Measurements from ENCODE around the gene BCAT1. TPM values are rescaled to one million over a fixed set of nuclear protein-coding genes. Genes with fewer than 3 reads are reported as not detected.

Gene BCAT1
- total RNA-seq, 1 donor: 453 TPM

- H3K4me3 ChIP-seq (ENCODE audit: low read depth, low read length): no peak overlapping the region
- DNase-seq (ENCODE audit: low read depth): no peak
- TF ChIP-seq CTCF (IDR thresholded peaks at IDR 0.05; ENCODE audit: insufficient read depth, low read length): no peak
These were observed 60.1 kb downstream of the BCAT1 start for GRCh38 chr12:24888813-24889212.

GRCh38 chr12:24884911-24885310 is 64.0 kb downstream of the BCAT1 start:
- no peak for TF ChIP-seq CTCF (IDR thresholded peaks at IDR 0.05; ENCODE audit: insufficient read depth, low read length)

GRCh38 chr12:24881724-24882371 is 67.1 kb downstream of the BCAT1 start:
- H3K4me3 ChIP-seq (ENCODE audit: low read depth, low read length): no peak overlapping the region
- TF ChIP-seq CTCF (IDR thresholded peaks at IDR 0.05; ENCODE audit: insufficient read depth, low read length): no peak
- DNase-seq (ENCODE audit: low read depth): no peak

More at GRCh38 chr12:24884911-24885310, 64.0 kb downstream of the BCAT1 start:
- H3K4me3 ChIP-seq (ENCODE audit: low read depth, low read length): no peak overlapping the region
- no peak for DNase-seq (ENCODE audit: low read depth)

GRCh38 chr12:24881227-24881626 is 67.7 kb downstream of the BCAT1 start:
- TF ChIP-seq CTCF (IDR thresholded peaks at IDR 0.05; ENCODE audit: insufficient read depth, low read length): no peak
- no peak for DNase-seq (ENCODE audit: low read depth)
- no peak overlapping the region for H3K4me3 ChIP-seq (ENCODE audit: low read depth, low read length)

- no peak for TF ChIP-seq CTCF (IDR thresholded peaks at IDR 0.05; ENCODE audit: insufficient read depth, low read length)
- DNase-seq (ENCODE audit: low read depth): no peak
- H3K4me3 ChIP-seq (ENCODE audit: low read depth, low read length): no peak overlapping the region
These were observed 68.2 kb downstream of the BCAT1 start for GRCh38 chr12:24880732-24881131.

GRCh38 chr12:24879644-24880043 is 69.3 kb downstream of the BCAT1 start:
- H3K4me3 ChIP-seq (ENCODE audit: low read depth, low read length): no peak overlapping the region
- TF ChIP-seq CTCF (IDR thresholded peaks at IDR 0.05; ENCODE audit: insufficient read depth, low read length): no peak
- DNase-seq (ENCODE audit: low read depth): no peak

- H3K4me3 ChIP-seq (ENCODE audit: low read depth, low read length): no peak overlapping the region
- DNase-seq (ENCODE audit: low read depth): no peak
- TF ChIP-seq CTCF (IDR thresholded peaks at IDR 0.05; ENCODE audit: insufficient read depth, low read length): no peak
These were observed 73.9 kb downstream of the BCAT1 start for GRCh38 chr12:24875014-24875413.
